GM23248 (cell line): ENCODE data around the gene UBE4A. TPM values are rescaled to one million over a fixed set of nuclear protein-coding genes. Genes with fewer than 3 reads are reported as not detected.

ENCODE experiments used
- DNase-seq: peaks from one replicate; pipeline ENCODE4 v3.0.0-alpha.2; 2015
- H2AFZ ChIP-seq: fragments of 200-600 bp; sonication (generic); 2 replicates; pipeline ENCODE4 v1.6.1; 2016; ENCODE audit warnings: antibody characterized with exemption
- H3F3A ChIP-seq: fragments of 200-600 bp; sonication (generic); 2 replicates; pipeline ENCODE4 v1.6.1; 2016; ENCODE audit warnings: mild to moderate bottlenecking, antibody characterized with exemption, mixed run types; ENCODE audit not compliant: insufficient read depth
- H3K27ac ChIP-seq: fragments of 200-600 bp; sonication (generic); 2 replicates; pipeline ENCODE4 v1.5.1; 2016; ENCODE audit warnings: mild to moderate bottlenecking
- H3K27me3 ChIP-seq: fragments of 200-600 bp; sonication (generic); replicated peaks from 2 replicates; pipeline ENCODE4 v1.6.1; 2016; ENCODE audit warnings: mild to moderate bottlenecking; ENCODE audit not compliant: insufficient read depth
- H3K36me3 ChIP-seq: fragments of 200-600 bp; sonication (generic); 2 replicates; pipeline ENCODE4 v1.6.1; 2016; ENCODE audit warnings: low read depth, mild to moderate bottlenecking
- H3K4me1 ChIP-seq: fragments of 200-600 bp; sonication (generic); 2 replicates; pipeline ENCODE4 v1.6.1; 2016; ENCODE audit warnings: mild to moderate bottlenecking; ENCODE audit not compliant: insufficient read depth
- H3K4me2 ChIP-seq: fragments of 200-600 bp; sonication (generic); one replicate; pipeline ENCODE4 v1.6.1; 2016; ENCODE audit warnings: mild to moderate bottlenecking; ENCODE audit not compliant: unreplicated experiment
- H3K4me3 ChIP-seq: fragments of 200-600 bp; sonication (generic); 2 replicates; pipeline ENCODE4 v1.5.1; 2016; ENCODE audit warnings: mild to moderate bottlenecking
- H3K79me2 ChIP-seq: fragments of 200-600 bp; sonication (generic); 2 replicates; pipeline ENCODE4 v1.6.1; 2016; ENCODE audit warnings: mild to moderate bottlenecking; ENCODE audit not compliant: insufficient read depth
- H3K9ac ChIP-seq: fragments of 200-600 bp; sonication (generic); 2 replicates; pipeline ENCODE4 v1.6.1; 2016; ENCODE audit warnings: mild to moderate bottlenecking
- H3K9me2 ChIP-seq: fragments of 200-600 bp; sonication (generic); 2 replicates; pipeline ENCODE4 v1.6.1; 2016; ENCODE audit warnings: mixed run types, mild to moderate bottlenecking, moderate library complexity; ENCODE audit not compliant: insufficient read depth
- H3K9me3 ChIP-seq: fragments of 200-600 bp; sonication (generic); one replicate; pipeline ENCODE4 v1.6.1; 2017; ENCODE audit warnings: low read depth
- H4K20me1 ChIP-seq: fragments of 200-600 bp; sonication (generic); 2 replicates; pipeline ENCODE4 v1.6.0; 2016; ENCODE audit not compliant: insufficient read depth
- EZH2 ChIP-seq: fragments of 200-600 bp; sonication (generic); IDR thresholded peaks from 2 replicates; pipeline ENCODE4 v1.6.1; 2018; ENCODE audit warnings: antibody characterized with exemption, mild to moderate bottlenecking; ENCODE audit not compliant: insufficient read depth, poor library complexity, severe bottlenecking
- EZH2phosphoT487 ChIP-seq: fragments of 200-600 bp; sonication (generic); IDR thresholded peaks from 2 replicates; pipeline ENCODE4 v1.6.1; 2018; ENCODE audit warnings: antibody characterized with exemption, moderate library complexity, mild to moderate bottlenecking, low read depth; ENCODE audit not compliant: insufficient read depth
- WGBS, 2 experiments: methylation state at CpG; one replicate each; pipeline ENCODE4 v1.1.6; 2015 to 2017; ENCODE audit warnings: low lambda C conversion rate in 2 of 2, low coverage in 1 of 2; ENCODE audit errors: missing lambda C conversion rate in 2 of 2; 5-methylcytosine and 5-hydroxymethylcytosine counted together
- in situ Hi-C: fragments of 300-500 bp; cut with MboI; formaldehyde crosslinking; loops from 2 replicates; pipeline ENCODE4 v1.15.0; 2020
- polyA plus RNA-seq: library from polyadenylated mRNA; unstranded; fragments of >200 nt; fragmentation: Nextera tagmentation; extraction: Ambion mirVana; gene quantifications from 2 replicates; pipeline ENCODE4 v1.2.1, GENCODE V29; 2016
- total RNA-seq: library from RNA; depleted of rRNA; stranded (reverse); fragments of >200 nt; shearing (Covaris generic); gene quantifications from 2 replicates; pipeline ENCODE4 v1.2.3, GENCODE V29; 2014

Gene UBE4A
- total and polyA plus RNA-seq, 2 experiments from 2014 or later: 25.4 to 50.6 TPM

- H3K4me1 ChIP-seq: no peaks in the 10 kb centered on the region
- WGBS, 2 experiments: 97 to 98% methylated on average over 4 of the region's 4 CpGs
- H3K27ac ChIP-seq: no peak overlapping the region
- no peaks in the 10 kb centered on the region for H3K79me2 ChIP-seq
- no peaks in the 10 kb centered on the region for H3K9me2 ChIP-seq
- H3F3A ChIP-seq: no peaks in the 10 kb centered on the region
- no peak overlapping the region for H3K4me3 ChIP-seq
- no peaks in the 10 kb centered on the region for H3K27me3 ChIP-seq
- no peak overlapping the region for H3K4me2 ChIP-seq
- TF ChIP-seq EZH2: no peak
- no peak for TF ChIP-seq EZH2phosphoT487
- no peak overlapping the region for H2AFZ ChIP-seq
- H3K9ac ChIP-seq: no peak overlapping the region
- DNase-seq: no peak
- no peaks in the 10 kb centered on the region for H3K9me3 ChIP-seq
- H3K36me3 ChIP-seq: peaks cover 57% of the 10 kb centered on the region
- H4K20me1 ChIP-seq: no peaks in the 10 kb centered on the region
- in situ Hi-C loops: no loop called here
Observed at GRCh38 chr11:118379497-118379896, 20.1 kb downstream of the UBE4A start.

- Histone ChIP-seq H3K36me3 (peaks cover 67% of the 10 kb centered on the region), H3K9me2 (no peaks in the 10 kb centered on the region), H3K27me3 (no peaks in the 10 kb centered on the region), H3K4me2 (no peak overlapping the region), H3K4me3 (no peak overlapping the region), H3K9me3 (no peaks in the 10 kb centered on the region), H3K79me2 (no peaks in the 10 kb centered on the region), H4K20me1 (no peaks in the 10 kb centered on the region), H3K27ac (no peak overlapping the region), H2AFZ (no peak overlapping the region), H3K9ac (no peak overlapping the region), H3F3A (no peaks in the 10 kb centered on the region), H3K4me1 (no peaks in the 10 kb centered on the region)
- TF ChIP-seq EZH2 (no peak), EZH2phosphoT487 (no peak)
- in situ Hi-C loops: no loop called here
- no peak for DNase-seq
Observed at GRCh38 chr11:118380571-118380970, 21.2 kb downstream of the UBE4A start.

DNA sequence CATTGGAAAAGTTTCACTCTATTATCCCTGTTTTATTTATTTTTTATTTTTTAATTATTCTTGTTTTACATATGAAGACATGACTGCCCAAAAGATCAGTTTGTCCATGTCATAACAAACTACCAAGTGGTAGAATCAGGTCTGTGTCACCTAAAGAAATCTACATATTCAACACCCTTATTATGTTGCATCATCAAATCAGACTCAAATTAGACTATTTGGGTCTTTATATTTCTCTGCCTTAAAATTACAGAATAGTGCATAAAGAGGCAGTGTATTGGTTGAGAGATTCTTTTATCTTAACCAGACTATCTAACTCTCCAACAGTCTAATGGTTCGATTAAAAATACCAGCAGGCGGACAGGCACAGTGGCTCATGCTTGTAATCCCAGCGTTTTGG is 23.6 kb downstream of the UBE4A start:
- Histone ChIP-seq H3K4me3 (no peak overlapping the region), H3F3A (no peaks in the 10 kb centered on the region), H3K9me2 (no peaks in the 10 kb centered on the region), H3K27ac (no peak overlapping the region), H3K79me2 (no peaks in the 10 kb centered on the region), H3K9me3 (no peaks in the 10 kb centered on the region), H2AFZ (no peak overlapping the region), H3K9ac (no peak overlapping the region), H3K4me1 (no peaks in the 10 kb centered on the region), H3K27me3 (no peaks in the 10 kb centered on the region), H3K36me3 (peaks cover 71% of the 10 kb centered on the region), H4K20me1 (no peaks in the 10 kb centered on the region), H3K4me2 (no peak overlapping the region)
- in situ Hi-C loops: no loop called here
- WGBS, 2 experiments: 97 to 98% methylated on average over 3 of the region's 3 CpGs
- TF ChIP-seq EZH2 (no peak), EZH2phosphoT487 (no peak)
- DNase-seq: no peak

DNA sequence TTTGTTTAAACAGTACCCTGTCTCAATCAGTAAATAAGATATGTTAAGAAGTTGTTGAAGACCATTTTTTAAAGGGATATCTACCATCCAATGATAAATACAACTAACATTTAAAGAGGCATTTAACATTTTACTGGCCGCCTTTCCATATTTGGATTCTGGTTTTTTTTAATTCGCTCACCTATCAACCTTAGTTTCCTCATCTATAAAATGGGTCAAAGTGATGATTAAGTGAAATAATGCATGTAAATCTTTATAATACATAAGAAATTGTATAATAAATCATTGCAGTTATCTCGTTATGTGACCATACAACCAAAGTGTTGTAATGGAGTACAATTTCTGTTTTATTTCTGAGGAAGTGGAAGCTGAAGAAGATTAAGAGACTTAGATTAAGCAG is 24.3 kb downstream of the UBE4A start:
- H3K4me2 ChIP-seq: no peak overlapping the region
- no peaks in the 10 kb centered on the region for H3K79me2 ChIP-seq
- no peaks in the 10 kb centered on the region for H3K27me3 ChIP-seq
- no peak overlapping the region for H3K4me3 ChIP-seq
- no peak overlapping the region for H3K27ac ChIP-seq
- H3K36me3 ChIP-seq: peaks cover 71% of the 10 kb centered on the region
- TF ChIP-seq EZH2 (no peak), EZH2phosphoT487 (no peak)
- no peak overlapping the region for H2AFZ ChIP-seq
- no peaks in the 10 kb centered on the region for H3K9me2 ChIP-seq
- no peak for DNase-seq
- no peaks in the 10 kb centered on the region for H3K9me3 ChIP-seq
- no peak overlapping the region for H3K9ac ChIP-seq
- 89 to 92% methylated on average over 3 of the region's 3 CpGs for WGBS, 2 experiments
- H3F3A ChIP-seq: no peaks in the 10 kb centered on the region
- in situ Hi-C loops: no loop called here
- no peaks in the 10 kb centered on the region for H4K20me1 ChIP-seq
- no peaks in the 10 kb centered on the region for H3K4me1 ChIP-seq

GRCh38 chr11:118396097-118396501 is 36.7 kb downstream of the UBE4A start:
- H3K36me3 ChIP-seq: peaks cover 42% of the 10 kb centered on the region; the same call in 1 of the 2 replicates
- H3K79me2 ChIP-seq: no peaks in the 10 kb centered on the region
- no peak for TF ChIP-seq EZH2
- TF ChIP-seq EZH2phosphoT487: no peak
- H3K4me3 ChIP-seq: no peak overlapping the region
- peaks cover 36% of the 10 kb centered on the region for H3F3A ChIP-seq
- WGBS, 2 experiments: 89 to 90% methylated on average over 6 of the region's 6 CpGs
- no peak overlapping the region for H3K27ac ChIP-seq
- no peaks in the 10 kb centered on the region for H3K9me2 ChIP-seq
- H2AFZ ChIP-seq: no peak overlapping the region
- in situ Hi-C loops: no loop called here
- H4K20me1 ChIP-seq: no peaks in the 10 kb centered on the region
- H3K4me1 ChIP-seq: 0 out of 2 replicates have a peak, but pooled peaks cover 3% of the 10 kb centered on the region
- no peaks in the 10 kb centered on the region for H3K27me3 ChIP-seq
- no peak overlapping the region for H3K4me2 ChIP-seq
- no peak for DNase-seq
- H3K9ac ChIP-seq: no peak overlapping the region
- H3K9me3 ChIP-seq: no peaks in the 10 kb centered on the region
